ENCODE results near the gene ALPL.

Gene ALPL

DNA sequence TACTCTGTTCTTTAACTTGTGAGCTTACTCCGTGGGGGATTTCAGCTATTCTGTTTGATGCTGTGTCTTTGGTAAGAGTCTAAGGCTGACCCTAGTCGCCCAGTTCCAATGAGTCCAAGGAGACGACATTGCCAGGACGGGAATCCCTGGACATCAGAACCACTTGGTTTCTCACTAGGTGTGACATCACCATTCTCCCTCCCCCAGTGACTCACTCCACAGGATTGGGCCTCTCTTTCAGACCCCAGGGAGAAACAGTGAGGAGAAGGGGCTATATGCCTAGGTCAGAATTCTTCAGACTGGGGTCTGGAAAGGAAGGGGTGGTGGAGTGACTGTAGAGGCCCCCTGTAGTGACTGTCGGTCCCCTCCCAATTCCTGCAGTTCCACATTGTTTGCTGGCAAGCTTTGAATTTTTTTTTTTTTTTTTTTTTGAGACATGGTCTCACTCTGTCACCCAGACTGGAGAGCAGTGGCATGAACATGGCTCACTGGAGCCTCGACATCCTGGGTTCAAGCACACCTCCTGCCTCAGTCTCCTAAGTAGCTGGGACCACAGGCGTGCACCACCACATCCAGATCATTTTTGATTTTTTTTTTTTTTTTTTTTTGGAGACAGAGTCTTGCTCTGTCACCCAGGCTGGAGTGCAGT, 21.3 kb downstream of the ALPL start:
- no peak for DNase-seq (ENCODE audit: low read depth in 2 of 2)

DNA sequence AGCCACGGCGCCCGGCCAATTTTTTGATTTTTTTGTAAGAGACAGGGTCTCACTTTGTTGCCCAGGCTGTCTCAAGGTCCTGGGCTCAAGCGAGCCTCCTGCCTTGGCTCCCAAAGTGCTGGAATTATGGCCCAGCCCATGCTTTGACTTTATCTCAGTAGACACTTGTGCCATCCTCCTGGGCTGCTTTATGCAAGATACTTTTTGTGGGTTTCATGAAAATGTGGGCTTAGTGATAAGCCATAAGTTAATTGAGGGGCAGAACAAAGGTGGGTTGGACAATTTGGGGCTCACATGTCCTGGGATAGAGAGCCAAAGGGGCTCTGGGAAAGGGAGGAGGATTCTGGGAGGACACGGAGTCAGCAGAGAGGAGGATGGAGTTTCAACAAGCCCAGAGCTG, 22.0 kb downstream of the ALPL start:
- no peak for DNase-seq (ENCODE audit: low read depth in 2 of 2)

DNA sequence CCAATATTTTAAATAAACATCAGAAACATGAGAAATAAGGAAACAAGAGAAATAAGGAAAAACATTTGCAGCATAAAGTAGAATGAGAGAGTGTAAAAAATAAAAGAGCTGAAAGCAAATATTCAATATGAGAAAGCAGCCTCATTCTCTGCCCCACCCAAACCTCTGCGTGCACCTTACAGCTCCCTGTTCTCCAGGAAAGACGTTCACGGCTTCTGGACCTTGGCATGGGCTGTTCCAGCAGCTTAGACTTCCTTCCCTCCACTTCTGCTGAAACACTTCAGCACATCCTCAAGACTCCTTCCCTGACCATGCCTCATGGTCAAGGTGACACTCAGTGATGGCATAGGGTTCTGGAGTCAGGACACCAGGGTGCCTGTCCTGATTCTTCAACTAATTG, 23.3 kb downstream of the ALPL start:
- no peak for DNase-seq (ENCODE audit: low read depth in 2 of 2)

DNA sequence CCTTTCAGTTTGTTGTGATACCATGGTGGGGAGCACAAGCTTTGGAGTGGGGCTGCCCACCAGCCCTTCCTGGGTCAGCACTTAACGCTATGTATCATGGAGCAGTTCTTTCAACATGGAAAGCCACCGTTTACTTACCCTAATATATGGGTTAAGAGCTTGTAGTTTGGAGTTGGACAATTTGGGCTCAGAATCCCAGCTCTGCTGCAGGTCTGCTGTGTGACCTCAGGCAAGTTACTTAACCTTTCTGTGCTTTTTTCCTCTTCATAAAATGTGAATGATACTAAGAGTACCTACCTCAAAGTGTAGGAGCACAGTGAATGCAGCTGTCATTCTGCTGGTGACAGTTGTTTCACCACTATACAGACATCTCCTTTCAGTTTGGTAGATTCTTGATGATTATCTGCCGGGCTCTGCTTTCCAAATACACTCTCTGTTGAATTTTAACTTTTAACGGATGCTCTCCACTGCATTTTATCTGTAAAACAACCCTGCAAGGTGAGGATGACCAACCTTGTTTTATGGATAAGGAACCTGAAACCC, 23.8 kb downstream of the ALPL start:
- no peak for DNase-seq (ENCODE audit: low read depth in 2 of 2)

DNA sequence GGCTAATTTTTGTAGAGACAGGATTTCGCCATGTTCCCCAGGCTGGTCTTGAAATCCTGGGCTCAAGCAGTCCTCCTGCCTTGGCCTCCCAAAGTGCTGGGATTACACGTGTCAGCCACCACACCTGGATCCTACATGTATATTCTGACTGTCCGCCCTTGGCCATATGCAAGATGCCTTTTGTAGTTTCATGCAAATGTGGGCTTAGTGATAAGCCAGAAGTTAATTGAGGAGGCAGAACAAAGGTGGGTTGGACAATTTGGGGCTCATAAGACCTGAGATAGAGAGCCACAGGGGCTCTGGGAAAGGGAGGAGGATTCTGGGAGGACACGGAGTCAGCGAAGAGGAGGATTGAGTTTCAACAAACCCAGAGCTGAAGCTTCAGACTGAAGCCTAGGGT, 24.9 kb downstream of the ALPL start:
- no peak for DNase-seq (ENCODE audit: low read depth in 2 of 2)

DNA sequence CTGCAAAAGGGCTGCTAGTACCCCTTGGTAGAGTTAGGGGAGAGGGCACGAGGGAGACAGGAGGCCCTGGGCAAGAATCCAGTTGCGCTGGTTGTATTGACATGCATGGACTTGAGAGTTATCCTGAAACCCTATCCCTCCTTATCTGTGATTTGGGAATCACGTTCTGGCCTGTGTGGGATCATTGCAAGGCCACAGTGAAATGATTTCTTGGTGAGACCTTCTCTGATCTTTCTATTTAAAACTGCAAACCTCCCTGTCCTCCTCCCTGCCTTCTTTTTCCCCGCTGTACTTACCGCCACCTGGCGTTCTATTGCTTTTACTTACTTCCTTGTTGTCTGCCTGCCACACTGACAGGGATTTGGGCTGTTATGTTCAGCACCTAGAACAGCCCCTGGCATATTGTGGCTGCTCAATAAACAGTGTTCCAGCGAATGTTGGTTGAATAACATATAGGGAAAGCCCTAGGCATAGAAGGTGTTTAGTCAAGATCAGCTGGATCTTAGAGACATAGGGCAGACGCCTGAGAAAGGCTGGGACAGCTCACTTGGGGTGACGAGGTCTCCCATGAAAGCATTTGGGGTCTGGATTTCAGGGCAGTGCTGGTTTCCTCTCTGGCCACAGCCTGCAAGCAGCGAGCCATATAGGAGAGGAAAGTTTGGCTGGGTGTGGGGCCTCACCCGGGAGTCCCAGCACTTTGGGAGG, 25.6 kb downstream of the ALPL start:
- peak; percentile 37 to 44 for DNase-seq (ENCODE audit: low read depth in 2 of 2)

- DNase-seq (ENCODE audit: low read depth in 2 of 2), result no peak
These were observed 27.0 kb downstream of the ALPL start for GRCh38 chr1:21536218-21536617.

DNA sequence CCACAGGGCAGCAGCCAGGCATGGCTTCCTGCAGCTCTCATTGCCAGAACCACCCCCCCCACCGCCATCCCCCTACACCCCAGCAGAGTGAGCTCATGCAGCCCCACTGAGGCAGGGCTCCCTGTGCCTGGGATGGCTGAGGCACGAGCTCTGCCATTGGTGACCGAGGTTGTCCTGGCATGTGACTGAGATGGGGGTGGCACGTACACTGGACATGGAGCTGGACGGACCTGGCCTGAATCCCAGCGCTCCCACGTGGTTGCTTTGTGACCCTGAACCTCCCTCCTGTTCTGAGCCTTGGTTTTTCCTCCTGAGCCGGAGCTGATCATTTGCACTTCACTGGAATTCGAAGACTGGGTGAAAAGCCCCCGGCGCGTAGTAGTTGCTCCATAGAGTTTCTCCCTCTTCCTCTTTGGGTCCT, 28.3 kb downstream of the ALPL start:
- no peak for DNase-seq (ENCODE audit: low read depth in 2 of 2)

- no peak for DNase-seq (ENCODE audit: low read depth in 2 of 2)
These were observed 28.9 kb downstream of the ALPL start for GRCh38 chr1:21537932-21538630.

- DNase-seq (ENCODE audit: low read depth in 2 of 2), result no peak
These were observed 30.7 kb downstream of the ALPL start for GRCh38 chr1:21539933-21540332.

DNA sequence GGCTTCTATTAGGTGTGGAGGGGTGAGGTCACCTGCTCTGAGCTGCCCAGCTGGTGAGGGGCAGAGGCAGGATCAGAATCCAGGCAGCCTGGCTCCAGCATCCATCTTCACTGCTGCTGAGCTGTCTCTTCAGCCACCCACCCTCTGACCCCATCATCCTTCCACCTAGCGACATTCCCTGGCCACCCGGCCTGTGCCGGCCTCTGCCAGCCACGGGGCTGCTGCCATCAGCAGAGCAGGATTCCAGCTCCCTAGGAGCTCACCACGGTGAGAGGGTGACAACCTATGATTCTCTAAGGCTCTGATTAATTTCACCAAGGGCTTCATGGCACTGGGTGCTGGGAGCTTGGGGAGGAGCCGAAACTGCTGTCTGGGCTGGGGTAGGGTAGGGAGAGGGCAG, 32.1 kb downstream of the ALPL start:
- DNase-seq (ENCODE audit: low read depth in 2 of 2), result no peak

DNA sequence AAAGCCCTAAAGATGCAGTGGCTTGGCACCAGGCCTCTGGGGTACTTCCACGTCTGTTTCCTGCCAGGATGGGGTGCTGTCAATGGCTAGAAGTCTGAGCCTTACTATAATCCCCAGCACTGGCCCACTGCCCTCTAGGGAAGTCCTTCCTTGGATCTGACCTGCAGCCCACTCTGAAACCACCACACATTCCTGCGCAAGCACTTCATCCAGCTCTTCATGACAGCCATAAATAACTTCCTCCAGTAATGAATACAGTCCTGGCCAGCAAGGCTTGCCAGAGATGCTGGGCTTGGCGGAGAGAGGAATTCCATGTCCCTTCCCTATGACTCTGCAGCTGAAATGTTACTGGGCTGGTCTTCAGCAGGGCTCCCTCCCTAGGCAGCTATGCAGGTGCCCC, 32.6 kb downstream of the ALPL start:
- peak; percentile 51 to 56 for DNase-seq (ENCODE audit: low read depth in 2 of 2)

GRCh38 chr1:21543598-21543997, 34.4 kb downstream of the ALPL start:
- DNase-seq (ENCODE audit: low read depth in 2 of 2), result no peak

GRCh38 chr1:21544095-21544494, 34.9 kb downstream of the ALPL start:
- no peak for DNase-seq (ENCODE audit: low read depth in 2 of 2)

- DNase-seq (ENCODE audit: low read depth in 2 of 2), result no peak
These were observed 37.1 kb downstream of the ALPL start for GRCh38 chr1:21546122-21546825.

DNA sequence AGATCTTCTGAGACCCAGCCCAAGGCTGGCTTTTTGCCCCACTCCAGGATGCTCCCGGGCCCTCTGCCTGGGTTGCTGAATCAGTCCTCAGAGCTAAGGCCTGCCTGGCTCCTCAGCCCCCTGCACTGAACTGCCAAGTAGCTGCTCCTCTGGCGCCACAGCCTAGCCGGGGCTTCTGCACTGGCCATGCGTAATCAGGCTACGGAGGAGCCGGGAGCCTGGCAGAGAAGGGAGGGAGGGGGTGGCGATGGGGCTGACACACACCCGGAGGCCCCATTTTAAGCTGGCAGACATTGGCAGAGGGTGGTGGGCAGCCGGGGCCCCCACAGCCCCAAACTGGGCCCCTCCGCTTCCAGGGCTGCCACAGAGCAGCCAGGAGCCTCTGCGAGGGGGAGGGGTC, 38.7 kb downstream of the ALPL start:
- DNase-seq (ENCODE audit: low read depth in 2 of 2), result no peak

- no peak for DNase-seq (ENCODE audit: low read depth in 2 of 2)
These were observed 40.9 kb downstream of the ALPL start for GRCh38 chr1:21550097-21550496.

DNA sequence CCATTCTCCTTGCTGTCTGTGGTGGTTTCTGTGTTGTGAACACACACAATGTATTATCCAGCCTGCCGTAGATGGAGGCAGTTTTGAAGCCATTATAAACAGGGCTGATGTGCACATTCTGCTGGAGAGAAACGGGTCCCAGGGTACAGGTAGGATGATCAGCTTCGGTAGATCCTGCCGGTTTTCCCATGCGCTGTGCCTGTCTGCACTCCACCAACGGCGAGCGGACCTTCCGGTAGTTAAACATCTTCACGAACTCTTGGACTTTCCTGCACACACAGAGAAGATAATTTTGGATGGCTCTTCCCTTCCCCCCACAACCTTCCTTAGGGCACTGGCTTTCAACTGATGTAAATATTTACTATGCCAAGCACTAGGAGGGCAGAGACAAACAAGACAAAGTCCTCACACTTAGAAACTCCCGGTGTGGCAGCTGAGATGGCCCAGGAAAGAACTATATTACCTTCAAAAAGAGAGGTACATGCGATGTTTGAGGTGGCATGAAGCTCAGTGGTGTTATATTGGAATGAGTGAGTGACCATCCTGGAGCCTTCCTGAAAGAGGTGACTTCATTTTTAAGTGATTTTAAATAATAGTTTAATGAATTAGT, 41.7 kb downstream of the ALPL start:
- DNase-seq (ENCODE audit: low read depth in 2 of 2), result no peak

DNA sequence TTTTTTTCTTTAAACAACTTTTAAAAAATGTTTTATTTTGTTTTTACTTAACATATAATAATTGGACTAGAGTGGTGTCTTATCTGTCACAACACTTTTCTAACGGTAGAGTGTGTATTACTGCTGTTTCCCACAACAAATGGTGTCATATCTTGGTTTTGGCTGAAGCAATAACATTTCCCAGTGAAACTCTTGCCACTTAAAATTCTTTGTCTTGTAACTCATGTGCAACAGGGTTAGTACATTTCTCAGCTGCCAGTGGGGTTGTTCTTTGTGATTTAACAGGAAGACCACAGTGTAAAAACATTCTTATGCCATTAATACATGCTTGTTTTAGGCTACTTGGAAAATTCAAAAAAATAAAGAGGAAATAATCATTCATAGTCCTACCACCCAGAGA, 43.5 kb downstream of the ALPL start:
- peak; percentile 79 to 81 for DNase-seq (ENCODE audit: low read depth in 2 of 2)

- peak in 1 of 2 experiments; percentile 29 for DNase-seq (ENCODE audit: low read depth in 2 of 2)
These were observed 44.1 kb downstream of the ALPL start for GRCh38 chr1:21553116-21553926.

All from fibroblast of skin of left quadriceps (primary cell).